SK-N-SH (cell line): ENCODE data around the gene SPINK1.

Source experiments
- FOXJ3 ChIP-seq: sonication (generic); formaldehyde crosslinking; IDR thresholded peaks from 2 replicates; pipeline ENCODE4 v1.5.1; 2020; ENCODE audit warnings: mild to moderate bottlenecking, missing genetic modification reagents
- SMC3 ChIP-seq: IDR thresholded peaks from 2 replicates; pipeline ENCODE4 v1.6.1; 2012; ENCODE audit warnings: low read depth, low read length, improper control_type of control experiment
- TCF12 ChIP-seq: IDR thresholded peaks from 2 replicates; pipeline ENCODE4 v1.4.0; 2012
- TF ChIP-seq, protein P1 (sequence below): fragments of 200-600 bp; sonication (generic); IDR thresholded peaks from 2 replicates; pipeline ENCODE4 v1.6.1; 2017; ENCODE audit warnings: antibody characterized with exemption, mild to moderate bottlenecking, moderate library complexity

DNA sequence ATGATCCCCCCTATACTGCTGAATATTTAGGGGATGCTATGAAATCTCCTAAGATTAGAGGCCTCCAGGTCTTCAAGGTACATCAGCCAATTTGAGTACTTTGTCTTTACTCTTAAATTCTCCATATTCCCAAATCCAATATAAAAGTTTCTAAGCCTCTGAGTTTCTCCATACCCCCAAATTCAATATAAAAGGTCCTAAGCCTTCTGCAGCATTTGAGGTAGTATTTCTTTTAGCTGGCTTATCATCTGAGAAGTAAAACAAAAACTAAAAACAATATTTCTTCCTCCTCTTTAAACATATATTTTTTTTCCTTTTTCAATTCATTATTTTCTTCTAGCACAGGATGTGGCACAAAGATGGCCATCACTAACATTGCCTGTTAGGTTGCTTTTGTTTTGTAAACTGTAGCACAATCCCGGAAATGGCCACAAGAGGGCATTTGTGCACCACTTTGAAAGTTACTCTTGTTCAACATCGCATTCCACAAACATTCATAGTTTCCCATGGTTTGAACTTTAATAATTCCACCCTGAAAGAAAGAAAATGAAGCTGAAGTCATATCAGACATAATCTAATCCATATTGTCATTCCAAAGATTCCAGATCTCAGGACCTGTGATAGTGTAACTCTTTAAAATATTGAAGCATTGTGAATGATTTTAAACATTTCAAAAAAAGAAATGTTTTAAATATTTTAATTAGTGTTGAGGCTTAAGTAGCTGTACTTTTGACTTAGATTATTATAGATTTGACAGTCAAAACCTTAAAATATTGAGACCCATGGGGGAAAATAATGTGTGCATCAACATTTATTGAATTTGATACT lies 26.0 kb upstream of the SPINK1 start:
- no peak for TF ChIP-seq TCF12
- TF ChIP-seq, protein P1, sequence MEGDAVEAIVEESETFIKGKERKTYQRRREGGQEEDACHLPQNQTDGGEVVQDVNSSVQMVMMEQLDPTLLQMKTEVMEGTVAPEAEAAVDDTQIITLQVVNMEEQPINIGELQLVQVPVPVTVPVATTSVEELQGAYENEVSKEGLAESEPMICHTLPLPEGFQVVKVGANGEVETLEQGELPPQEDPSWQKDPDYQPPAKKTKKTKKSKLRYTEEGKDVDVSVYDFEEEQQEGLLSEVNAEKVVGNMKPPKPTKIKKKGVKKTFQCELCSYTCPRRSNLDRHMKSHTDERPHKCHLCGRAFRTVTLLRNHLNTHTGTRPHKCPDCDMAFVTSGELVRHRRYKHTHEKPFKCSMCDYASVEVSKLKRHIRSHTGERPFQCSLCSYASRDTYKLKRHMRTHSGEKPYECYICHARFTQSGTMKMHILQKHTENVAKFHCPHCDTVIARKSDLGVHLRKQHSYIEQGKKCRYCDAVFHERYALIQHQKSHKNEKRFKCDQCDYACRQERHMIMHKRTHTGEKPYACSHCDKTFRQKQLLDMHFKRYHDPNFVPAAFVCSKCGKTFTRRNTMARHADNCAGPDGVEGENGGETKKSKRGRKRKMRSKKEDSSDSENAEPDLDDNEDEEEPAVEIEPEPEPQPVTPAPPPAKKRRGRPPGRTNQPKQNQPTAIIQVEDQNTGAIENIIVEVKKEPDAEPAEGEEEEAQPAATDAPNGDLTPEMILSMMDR = peak; percentile 92
- TF ChIP-seq SMC3 = peak; percentile 58
- TF ChIP-seq FOXJ3 = no peak
